Measurements from ENCODE around the gene CDC7. TPM values are rescaled to one million over a fixed set of nuclear protein-coding genes. Genes with fewer than 3 reads are reported as not detected.

Gene CDC7
- total RNA-seq, 2 donors from 2014 or later = 3.5 to 10.3 TPM

GRCh38 chr1:91540910-91541309, 40.3 kb downstream of the CDC7 start:
- intact Hi-C loops (cut with DNase I) = no loop called here
- Histone ChIP-seq H3K9me3 (no peaks in the 10 kb centered on the region), H3K27me3 (no peaks in the 10 kb centered on the region), H3K27ac (no peak overlapping the region), H3K9ac (ENCODE audit: low read depth in 2 of 2, low read length in 2 of 2) (no peak overlapping the region), H3K4me3 (no peak overlapping the region), H3K36me3 (no peaks in the 10 kb centered on the region), H3K4me1 (no peaks in the 10 kb centered on the region)
- TF ChIP-seq CTCF (IDR thresholded peaks at IDR 0.05) = no peak
- DNase-seq = no peak

GRCh38 chr1:91541918-91542533, 41.4 kb downstream of the CDC7 start:
- no peak for TF ChIP-seq CTCF (IDR thresholded peaks at IDR 0.05)

GRCh38 chr1:91545506-91546300, 45.1 kb downstream of the CDC7 start:
- no peak overlapping the region for H3K9ac ChIP-seq (ENCODE audit: low read depth in 2 of 2, low read length in 2 of 2)
- H3K27ac ChIP-seq = no peak overlapping the region
- H3K9me3 ChIP-seq = no peaks in the 10 kb centered on the region
- H3K36me3 ChIP-seq = no peaks in the 10 kb centered on the region
- H3K27me3 ChIP-seq = no peaks in the 10 kb centered on the region
- no peaks in the 10 kb centered on the region for H3K4me1 ChIP-seq
- no peak for TF ChIP-seq CTCF (IDR thresholded peaks at IDR 0.05)
- intact Hi-C loops (cut with DNase I) = no loop called here
- no peak overlapping the region for H3K4me3 ChIP-seq
- no peak for DNase-seq

More at GRCh38 chr1:91541918-91542533, 41.4 kb downstream of the CDC7 start:
- no peak for DNase-seq
- Histone ChIP-seq H3K9ac (ENCODE audit: low read depth in 2 of 2, low read length in 2 of 2) (no peak overlapping the region), H3K9me3 (no peaks in the 10 kb centered on the region), H3K4me3 (no peak overlapping the region), H3K27ac (no peak overlapping the region), H3K4me1 (no peaks in the 10 kb centered on the region), H3K27me3 (no peaks in the 10 kb centered on the region), H3K36me3 (no peaks in the 10 kb centered on the region)
- intact Hi-C loops (cut with DNase I) = no loop called here

GRCh38 chr1:91546301-91546581, 45.6 kb downstream of the CDC7 start:
- no peaks in the 10 kb centered on the region for H3K36me3 ChIP-seq
- no peaks in the 10 kb centered on the region for H3K9me3 ChIP-seq
- no peaks in the 10 kb centered on the region for H3K4me1 ChIP-seq
- no peak overlapping the region for H3K4me3 ChIP-seq
- no peaks in the 10 kb centered on the region for H3K27me3 ChIP-seq
- DNase-seq = no peak
- no peak for TF ChIP-seq CTCF (IDR thresholded peaks at IDR 0.05)
- H3K9ac ChIP-seq (ENCODE audit: low read depth in 2 of 2, low read length in 2 of 2) = no peak overlapping the region
- intact Hi-C loops (cut with DNase I) = no loop called here
- H3K27ac ChIP-seq = no peak overlapping the region

GRCh38 chr1:91546876-91547275, 46.2 kb downstream of the CDC7 start:
- DNase-seq = no peak
- Histone ChIP-seq H3K4me1 (no peaks in the 10 kb centered on the region), H3K36me3 (no peaks in the 10 kb centered on the region), H3K9ac (ENCODE audit: low read depth in 2 of 2, low read length in 2 of 2) (no peak overlapping the region), H3K9me3 (no peaks in the 10 kb centered on the region), H3K4me3 (no peak overlapping the region), H3K27me3 (no peaks in the 10 kb centered on the region), H3K27ac (no peak overlapping the region)
- intact Hi-C loops (cut with DNase I) = no loop called here
- no peak for TF ChIP-seq CTCF (IDR thresholded peaks at IDR 0.05)
